ENCODE data around the gene NUP98.

The NUP98 gene

GRCh38 chr11:3797329-3798090, at the start of gene NUP98:
Gene NUP98, minus strand, starts transcription at chr11:3797554. Its CDS starts 15,437 bp downstream, at chr11:3782117.
- DNase-seq, result peak; percentile 92

GRCh38 chr11:3845670-3846069, 48.3 kb upstream of the NUP98 start:
- no peak for DNase-seq

GRCh38 chr11:3845246-3845645, 47.9 kb upstream of the NUP98 start:
- DNase-seq, result no peak

- DNase-seq, result no peak
These were observed 46.0 kb upstream of the NUP98 start for GRCh38 chr11:3843326-3843725.

- peak; percentile 56 for DNase-seq
These were observed 44.3 kb upstream of the NUP98 start for GRCh38 chr11:3841426-3842350.

GRCh38 chr11:3840870-3841425, 43.6 kb upstream of the NUP98 start, which contains the start of gene RHOG:
Gene RHOG, minus strand, starts transcription at chr11:3840959. Its CDS starts 12,821 bp downstream, at chr11:3828138.
- DNase-seq, result no peak

- DNase-seq, result no peak
These were observed 42.9 kb upstream of the NUP98 start for GRCh38 chr11:3840004-3840869.

GRCh38 chr11:3838504-3838903, 41.1 kb upstream of the NUP98 start:
- no peak for DNase-seq

- peak; percentile 76 for DNase-seq
These were observed 40.4 kb upstream of the NUP98 start for GRCh38 chr11:3837793-3838192.

- peak; percentile 45 for DNase-seq
These were observed 39.5 kb upstream of the NUP98 start for GRCh38 chr11:3836903-3837302.

- DNase-seq, result peak; percentile 34
These were observed 38.4 kb upstream of the NUP98 start for GRCh38 chr11:3835751-3836150.

- peak; percentile 62 for DNase-seq
These were observed 37.5 kb upstream of the NUP98 start for GRCh38 chr11:3834664-3835461.

- DNase-seq, result no peak
These were observed 37.0 kb upstream of the NUP98 start for GRCh38 chr11:3834349-3834663.

GRCh38 chr11:3833449-3833848, 36.1 kb upstream of the NUP98 start:
- no peak for DNase-seq

- DNase-seq, result no peak
These were observed 35.5 kb upstream of the NUP98 start for GRCh38 chr11:3832816-3833215.

GRCh38 chr11:3831378-3832239, 34.3 kb upstream of the NUP98 start:
- DNase-seq, result peak; percentile 10

- DNase-seq, result no peak
These were observed 33.4 kb upstream of the NUP98 start for GRCh38 chr11:3830730-3831129.

GRCh38 chr11:3830088-3830487, 32.7 kb upstream of the NUP98 start:
- DNase-seq, result no peak

GRCh38 chr11:3827434-3828186, 30.3 kb upstream of the NUP98 start:
- no peak for DNase-seq

- no peak for DNase-seq
These were observed 29.4 kb upstream of the NUP98 start for GRCh38 chr11:3826721-3827120.
